Liver (tissue), 3 donors: ENCODE data around the gene DCDC2C.

ENCODE experiments used
- CTCF ChIP-seq: fragments of 150-350 bp; IDR thresholded peaks from 2 replicates; pipeline ENCODE4 v1.5.1; 2017; ENCODE audit warnings: improper control_type of control experiment, low read depth, low read length; ENCODE audit not compliant: missing input control
- EGR1 ChIP-seq, 2 donors: IDR thresholded peaks; 2 replicates each; pipeline ENCODE4 v1.6.1; 2016 to 2018; ENCODE audit warnings: antibody characterized with exemption in 2 of 2, low read depth in 2 of 2
- FOXA1 ChIP-seq: IDR thresholded peaks from 2 replicates; pipeline ENCODE4 v1.6.1; 2016; ENCODE audit warnings: antibody characterized with exemption
- GABPA ChIP-seq, 2 donors: IDR thresholded peaks in 1 of 2; conservative IDR thresholded peaks in 1 of 2; 2 replicates each; pipeline ENCODE4 v1.6.1; 2016; ENCODE audit warnings: antibody characterized with exemption in 2 of 2, mild to moderate bottlenecking in 1 of 2, moderate library complexity in 1 of 2
- JUND ChIP-seq, 2 donors: IDR thresholded peaks; 2 replicates each; pipeline ENCODE4 v1.6.1; 2016; ENCODE audit warnings: antibody characterized with exemption in 2 of 2
- REST ChIP-seq: IDR thresholded peaks from 2 replicates; pipeline ENCODE4 v1.6.1; 2016; ENCODE audit warnings: antibody characterized with exemption, mild to moderate bottlenecking
- TAF1 ChIP-seq: conservative IDR thresholded peaks from 2 replicates; pipeline ENCODE4 v1.6.1; 2016; ENCODE audit warnings: antibody characterized with exemption, mild to moderate bottlenecking
- YY1 ChIP-seq: IDR thresholded peaks from 2 replicates; pipeline ENCODE4 v1.6.1; 2016; ENCODE audit warnings: antibody characterized with exemption, mild to moderate bottlenecking
- ZBTB33 ChIP-seq: IDR thresholded peaks from 2 replicates; pipeline ENCODE4 v1.6.1; 2016; ENCODE audit warnings: antibody characterized with exemption
- donor health status: healthy.
- donor health status: healthy.

GRCh38 chr2:3751251-3751650 lies 47.9 kb downstream of the DCDC2C start:
- TF ChIP-seq YY1 (no peak), CTCF (no peak), GABPA (IDR thresholded peaks at IDR 0.05 in 1 of 2, conservative IDR thresholded peaks at IDR 0.05 in 1 of 2) (no peak), JUND (IDR thresholded peaks at IDR 0.05) (no peak), ZBTB33 (no peak), TAF1 (no peak), FOXA1 (no peak), EGR1 (IDR thresholded peaks at IDR 0.05; ENCODE audit: low read depth in 2 of 2) (no peak), REST (no peak)
